Peyer's patch (tissue), 4 donors: ENCODE measurements around the gene UBXN7.

ENCODE experiments used
- POLR2A ChIP-seq, 2 donors: fragments of 450-650 bp; IDR thresholded peaks; one replicate each; pipeline ENCODE4 v1.5.1; 2017; ENCODE audit warnings: antibody characterized with exemption in 2 of 2, mild to moderate bottlenecking in 2 of 2, moderate library complexity in 2 of 2
- TF ChIP-seq, protein P1 (sequence below), 6 experiments: fragments of 450-650 bp in 4 of 6; fragments of 200-600 bp in 2 of 6; sonication (generic) in 1 of 6; IDR thresholded peaks; one replicate each; pipeline ENCODE4 v1.5.1; 2017 to 2019; ENCODE audit warnings: antibody characterized with exemption in 6 of 6, mild to moderate bottlenecking in 3 of 6, moderate library complexity in 1 of 6

DNA sequence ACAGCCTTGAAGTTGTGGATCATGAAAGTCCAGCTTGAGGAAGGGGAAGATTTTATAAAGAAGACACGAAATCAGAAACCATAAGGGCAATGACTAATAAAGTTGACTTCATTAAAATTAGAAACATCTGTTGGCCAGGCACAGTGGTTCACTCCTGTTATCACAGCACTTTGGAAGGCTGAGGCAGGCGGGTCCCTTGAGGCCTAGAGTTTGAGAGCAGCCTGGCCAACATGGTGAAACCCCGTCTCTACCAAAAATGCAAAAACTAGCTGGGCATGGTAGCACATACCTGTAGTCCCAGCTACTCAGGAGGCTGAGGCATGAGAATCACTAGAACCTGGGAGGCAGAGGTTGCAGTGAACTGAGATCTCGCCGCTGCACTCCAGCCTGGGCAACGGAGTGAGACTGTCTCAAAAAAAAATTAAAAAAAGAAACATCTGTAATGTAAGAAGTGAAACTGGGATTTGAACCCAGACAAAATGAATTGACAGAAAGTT, 7.9 kb upstream of the UBXN7 start:
- no peak for TF ChIP-seq POLR2A (IDR thresholded peaks at IDR 0.05)
- TF ChIP-seq, protein P1, sequence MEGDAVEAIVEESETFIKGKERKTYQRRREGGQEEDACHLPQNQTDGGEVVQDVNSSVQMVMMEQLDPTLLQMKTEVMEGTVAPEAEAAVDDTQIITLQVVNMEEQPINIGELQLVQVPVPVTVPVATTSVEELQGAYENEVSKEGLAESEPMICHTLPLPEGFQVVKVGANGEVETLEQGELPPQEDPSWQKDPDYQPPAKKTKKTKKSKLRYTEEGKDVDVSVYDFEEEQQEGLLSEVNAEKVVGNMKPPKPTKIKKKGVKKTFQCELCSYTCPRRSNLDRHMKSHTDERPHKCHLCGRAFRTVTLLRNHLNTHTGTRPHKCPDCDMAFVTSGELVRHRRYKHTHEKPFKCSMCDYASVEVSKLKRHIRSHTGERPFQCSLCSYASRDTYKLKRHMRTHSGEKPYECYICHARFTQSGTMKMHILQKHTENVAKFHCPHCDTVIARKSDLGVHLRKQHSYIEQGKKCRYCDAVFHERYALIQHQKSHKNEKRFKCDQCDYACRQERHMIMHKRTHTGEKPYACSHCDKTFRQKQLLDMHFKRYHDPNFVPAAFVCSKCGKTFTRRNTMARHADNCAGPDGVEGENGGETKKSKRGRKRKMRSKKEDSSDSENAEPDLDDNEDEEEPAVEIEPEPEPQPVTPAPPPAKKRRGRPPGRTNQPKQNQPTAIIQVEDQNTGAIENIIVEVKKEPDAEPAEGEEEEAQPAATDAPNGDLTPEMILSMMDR (IDR thresholded peaks at IDR 0.05): no peak
